SK-N-SH (cell line): Measurements from ENCODE around the gene ANO6.

Experiments
- EZH2phosphoT487 ChIP-seq: fragments of 200-600 bp; sonication (generic); IDR thresholded peaks from 2 replicates; pipeline ENCODE4 v1.6.1; 2017; ENCODE audit warnings: low read depth, mixed run types, mild to moderate bottlenecking, antibody characterized with exemption, moderate library complexity, borderline replicate concordance
- SMC3 ChIP-seq: IDR thresholded peaks from 2 replicates; pipeline ENCODE4 v1.6.1; 2012; ENCODE audit warnings: low read depth, low read length, improper control_type of control experiment
- YY1 ChIP-seq: IDR thresholded peaks from 2 replicates; pipeline ENCODE4 v1.4.0; 2012; ENCODE audit warnings: low read depth, mild to moderate bottlenecking
- TF ChIP-seq, protein P1 (sequence below): fragments of 200-600 bp; sonication (generic); IDR thresholded peaks from 2 replicates; pipeline ENCODE4 v1.6.1; 2017; ENCODE audit warnings: antibody characterized with exemption, mild to moderate bottlenecking, moderate library complexity
- TF ChIP-seq, protein P2 (sequence below): IDR thresholded peaks from 2 replicates; pipeline ENCODE4 v1.6.1; 2012; ENCODE audit warnings: mild to moderate bottlenecking, low read depth, low read length, moderate library complexity
- TF ChIP-seq, protein P3 (sequence below): IDR thresholded peaks from 2 replicates; pipeline ENCODE4 v1.4.0; 2012; ENCODE audit warnings: low read depth, borderline replicate concordance

DNA sequence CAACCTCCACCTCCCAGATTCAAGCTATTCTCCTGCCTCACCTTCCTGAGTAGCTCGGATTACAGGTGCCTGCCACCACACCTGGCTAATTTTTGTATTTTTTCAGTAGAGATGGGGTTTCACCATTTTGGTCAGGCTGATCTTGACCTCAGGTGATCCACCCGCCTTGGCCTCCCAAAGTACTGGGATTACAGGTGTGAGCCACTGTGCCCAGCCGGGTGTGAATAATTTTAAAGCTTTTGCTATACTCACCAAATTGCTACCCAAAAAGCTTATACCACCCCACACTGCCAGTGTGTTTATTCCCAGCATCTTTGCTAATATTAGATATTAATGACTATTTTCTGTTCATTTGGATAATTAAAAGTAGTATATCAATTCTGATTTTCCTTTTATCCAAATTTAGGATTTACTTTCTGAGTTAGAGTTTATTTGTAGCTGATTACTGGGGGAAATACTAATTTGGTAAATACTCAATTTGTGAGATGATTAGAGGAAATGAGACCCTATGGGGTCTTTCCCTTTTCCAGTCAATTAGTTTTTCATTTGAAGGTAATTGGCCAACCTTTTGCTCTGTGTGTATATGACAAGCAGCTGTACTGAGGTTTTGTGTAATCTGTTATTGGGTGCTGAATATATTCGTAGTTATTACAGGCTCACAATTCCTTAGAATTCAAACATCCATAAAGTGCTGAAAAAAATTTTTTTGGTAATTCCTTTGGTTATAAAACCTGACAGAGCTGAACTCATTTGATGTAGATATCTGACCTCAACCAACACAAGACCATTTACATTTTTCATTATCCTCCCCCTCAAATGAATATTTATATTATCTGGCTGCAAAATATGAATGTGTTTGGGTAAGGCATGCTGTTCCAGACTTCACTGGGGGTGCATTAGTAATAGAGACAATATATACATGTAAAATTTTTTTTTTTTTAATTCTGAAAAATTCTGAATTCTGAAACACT lies 73.6 kb downstream of the ANO6 start:
- TF ChIP-seq YY1 (no peak), EZH2phosphoT487 (no peak), SMC3 (no peak)
- TF ChIP-seq, protein P1, sequence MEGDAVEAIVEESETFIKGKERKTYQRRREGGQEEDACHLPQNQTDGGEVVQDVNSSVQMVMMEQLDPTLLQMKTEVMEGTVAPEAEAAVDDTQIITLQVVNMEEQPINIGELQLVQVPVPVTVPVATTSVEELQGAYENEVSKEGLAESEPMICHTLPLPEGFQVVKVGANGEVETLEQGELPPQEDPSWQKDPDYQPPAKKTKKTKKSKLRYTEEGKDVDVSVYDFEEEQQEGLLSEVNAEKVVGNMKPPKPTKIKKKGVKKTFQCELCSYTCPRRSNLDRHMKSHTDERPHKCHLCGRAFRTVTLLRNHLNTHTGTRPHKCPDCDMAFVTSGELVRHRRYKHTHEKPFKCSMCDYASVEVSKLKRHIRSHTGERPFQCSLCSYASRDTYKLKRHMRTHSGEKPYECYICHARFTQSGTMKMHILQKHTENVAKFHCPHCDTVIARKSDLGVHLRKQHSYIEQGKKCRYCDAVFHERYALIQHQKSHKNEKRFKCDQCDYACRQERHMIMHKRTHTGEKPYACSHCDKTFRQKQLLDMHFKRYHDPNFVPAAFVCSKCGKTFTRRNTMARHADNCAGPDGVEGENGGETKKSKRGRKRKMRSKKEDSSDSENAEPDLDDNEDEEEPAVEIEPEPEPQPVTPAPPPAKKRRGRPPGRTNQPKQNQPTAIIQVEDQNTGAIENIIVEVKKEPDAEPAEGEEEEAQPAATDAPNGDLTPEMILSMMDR, result no peak
- TF ChIP-seq, protein P2, sequence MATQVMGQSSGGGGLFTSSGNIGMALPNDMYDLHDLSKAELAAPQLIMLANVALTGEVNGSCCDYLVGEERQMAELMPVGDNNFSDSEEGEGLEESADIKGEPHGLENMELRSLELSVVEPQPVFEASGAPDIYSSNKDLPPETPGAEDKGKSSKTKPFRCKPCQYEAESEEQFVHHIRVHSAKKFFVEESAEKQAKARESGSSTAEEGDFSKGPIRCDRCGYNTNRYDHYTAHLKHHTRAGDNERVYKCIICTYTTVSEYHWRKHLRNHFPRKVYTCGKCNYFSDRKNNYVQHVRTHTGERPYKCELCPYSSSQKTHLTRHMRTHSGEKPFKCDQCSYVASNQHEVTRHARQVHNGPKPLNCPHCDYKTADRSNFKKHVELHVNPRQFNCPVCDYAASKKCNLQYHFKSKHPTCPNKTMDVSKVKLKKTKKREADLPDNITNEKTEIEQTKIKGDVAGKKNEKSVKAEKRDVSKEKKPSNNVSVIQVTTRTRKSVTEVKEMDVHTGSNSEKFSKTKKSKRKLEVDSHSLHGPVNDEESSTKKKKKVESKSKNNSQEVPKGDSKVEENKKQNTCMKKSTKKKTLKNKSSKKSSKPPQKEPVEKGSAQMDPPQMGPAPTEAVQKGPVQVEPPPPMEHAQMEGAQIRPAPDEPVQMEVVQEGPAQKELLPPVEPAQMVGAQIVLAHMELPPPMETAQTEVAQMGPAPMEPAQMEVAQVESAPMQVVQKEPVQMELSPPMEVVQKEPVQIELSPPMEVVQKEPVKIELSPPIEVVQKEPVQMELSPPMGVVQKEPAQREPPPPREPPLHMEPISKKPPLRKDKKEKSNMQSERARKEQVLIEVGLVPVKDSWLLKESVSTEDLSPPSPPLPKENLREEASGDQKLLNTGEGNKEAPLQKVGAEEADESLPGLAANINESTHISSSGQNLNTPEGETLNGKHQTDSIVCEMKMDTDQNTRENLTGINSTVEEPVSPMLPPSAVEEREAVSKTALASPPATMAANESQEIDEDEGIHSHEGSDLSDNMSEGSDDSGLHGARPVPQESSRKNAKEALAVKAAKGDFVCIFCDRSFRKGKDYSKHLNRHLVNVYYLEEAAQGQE, result no peak
- TF ChIP-seq, protein P3, sequence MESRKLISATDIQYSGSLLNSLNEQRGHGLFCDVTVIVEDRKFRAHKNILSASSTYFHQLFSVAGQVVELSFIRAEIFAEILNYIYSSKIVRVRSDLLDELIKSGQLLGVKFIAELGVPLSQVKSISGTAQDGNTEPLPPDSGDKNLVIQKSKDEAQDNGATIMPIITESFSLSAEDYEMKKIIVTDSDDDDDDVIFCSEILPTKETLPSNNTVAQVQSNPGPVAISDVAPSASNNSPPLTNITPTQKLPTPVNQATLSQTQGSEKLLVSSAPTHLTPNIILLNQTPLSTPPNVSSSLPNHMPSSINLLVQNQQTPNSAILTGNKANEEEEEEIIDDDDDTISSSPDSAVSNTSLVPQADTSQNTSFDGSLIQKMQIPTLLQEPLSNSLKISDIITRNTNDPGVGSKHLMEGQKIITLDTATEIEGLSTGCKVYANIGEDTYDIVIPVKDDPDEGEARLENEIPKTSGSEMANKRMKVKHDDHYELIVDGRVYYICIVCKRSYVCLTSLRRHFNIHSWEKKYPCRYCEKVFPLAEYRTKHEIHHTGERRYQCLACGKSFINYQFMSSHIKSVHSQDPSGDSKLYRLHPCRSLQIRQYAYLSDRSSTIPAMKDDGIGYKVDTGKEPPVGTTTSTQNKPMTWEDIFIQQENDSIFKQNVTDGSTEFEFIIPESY, result no peak
